ENCODE results near the gene EPHA10.

DNA sequence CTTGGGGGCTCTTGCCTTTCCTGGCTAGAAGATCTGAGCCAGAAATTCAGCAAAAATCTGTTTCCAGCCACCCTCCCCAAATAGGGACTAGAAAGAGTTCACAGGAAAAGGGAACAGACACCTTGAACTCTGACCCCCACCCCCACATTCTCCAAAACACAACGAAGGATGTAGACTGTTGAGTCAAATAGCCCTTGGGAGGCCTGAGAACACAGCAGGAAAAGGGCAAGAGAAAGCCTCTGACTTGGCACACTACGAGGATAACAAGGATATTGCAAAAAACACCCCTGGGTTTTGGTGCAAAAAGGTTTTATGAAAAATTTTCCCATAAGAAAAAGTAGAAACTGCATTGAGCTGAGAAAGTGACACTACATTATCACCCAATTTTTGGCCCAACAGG is 45.0 kb upstream of the EPHA10 start:
- TF ChIP-seq, protein P1, sequence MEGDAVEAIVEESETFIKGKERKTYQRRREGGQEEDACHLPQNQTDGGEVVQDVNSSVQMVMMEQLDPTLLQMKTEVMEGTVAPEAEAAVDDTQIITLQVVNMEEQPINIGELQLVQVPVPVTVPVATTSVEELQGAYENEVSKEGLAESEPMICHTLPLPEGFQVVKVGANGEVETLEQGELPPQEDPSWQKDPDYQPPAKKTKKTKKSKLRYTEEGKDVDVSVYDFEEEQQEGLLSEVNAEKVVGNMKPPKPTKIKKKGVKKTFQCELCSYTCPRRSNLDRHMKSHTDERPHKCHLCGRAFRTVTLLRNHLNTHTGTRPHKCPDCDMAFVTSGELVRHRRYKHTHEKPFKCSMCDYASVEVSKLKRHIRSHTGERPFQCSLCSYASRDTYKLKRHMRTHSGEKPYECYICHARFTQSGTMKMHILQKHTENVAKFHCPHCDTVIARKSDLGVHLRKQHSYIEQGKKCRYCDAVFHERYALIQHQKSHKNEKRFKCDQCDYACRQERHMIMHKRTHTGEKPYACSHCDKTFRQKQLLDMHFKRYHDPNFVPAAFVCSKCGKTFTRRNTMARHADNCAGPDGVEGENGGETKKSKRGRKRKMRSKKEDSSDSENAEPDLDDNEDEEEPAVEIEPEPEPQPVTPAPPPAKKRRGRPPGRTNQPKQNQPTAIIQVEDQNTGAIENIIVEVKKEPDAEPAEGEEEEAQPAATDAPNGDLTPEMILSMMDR (IDR thresholded peaks at IDR 0.05 in 4 of 5, conservative IDR thresholded peaks at IDR 0.05 in 1 of 5): no peak
- TF ChIP-seq POLR2A (IDR thresholded peaks at IDR 0.05): no peak
